Osteocyte (in vitro differentiated cells): ENCODE measurements around the gene ZNF483. TPM values are rescaled to one million over a fixed set of nuclear protein-coding genes. Genes with fewer than 3 reads are reported as not detected.

Experiments
- DNase-seq: peaks from one replicate; pipeline ENCODE4 v3.0.0; 2021; ENCODE audit warnings: mixed read lengths; ENCODE audit not compliant: unreplicated experiment; ENCODE audit errors: extremely low spot score
- H3K27ac Mint-ChIP-seq: one replicate; pipeline ENCODE4 v1.8.0; 2021; ENCODE audit warnings: mild to moderate bottlenecking, mixed read lengths; ENCODE audit not compliant: unreplicated experiment
- H3K27me3 Mint-ChIP-seq: one replicate; pipeline ENCODE4 v1.8.0; 2021; ENCODE audit warnings: mixed read lengths; ENCODE audit not compliant: unreplicated experiment
- H3K36me3 Mint-ChIP-seq: one replicate; pipeline ENCODE4 v1.8.0; 2021; ENCODE audit warnings: mixed read lengths; ENCODE audit not compliant: unreplicated experiment
- H3K4me1 Mint-ChIP-seq: one replicate; pipeline ENCODE4 v1.8.0; 2021; ENCODE audit warnings: mixed read lengths; ENCODE audit not compliant: unreplicated experiment
- H3K4me3 Mint-ChIP-seq: one replicate; pipeline ENCODE4 v1.8.0; 2021; ENCODE audit warnings: mild to moderate bottlenecking, moderate library complexity, mixed read lengths; ENCODE audit not compliant: unreplicated experiment
- H3K9me3 Mint-ChIP-seq: one replicate; pipeline ENCODE4 v1.8.0; 2021; ENCODE audit warnings: mixed read lengths; ENCODE audit not compliant: unreplicated experiment
- long read RNA-seq: library from polyadenylated mRNA; unstranded; transcript quantifications from one replicate; pipeline ENCODE4 v2.0.0, GENCODE V29; 2021
- total RNA-seq: library from RNA; stranded (reverse); gene quantifications from 2 replicates; pipeline ENCODE4 v1.2.1, GENCODE V29; 2021
- TF ChIP-seq, protein P1 (sequence below): fragments of 200-600 bp; sonication (generic); IDR thresholded peaks from 2 replicates; pipeline ENCODE4 v1.5.0; 2021; ENCODE audit warnings: antibody characterized with exemption, mild to moderate bottlenecking, moderate library complexity

Gene ZNF483
- 5.2 and 6.3 TPM in 2 replicates for total RNA-seq
- long read RNA-seq, partial matches to known transcripts: 0 of 6 reads
- long read RNA-seq, other reads (novel, unspliced or antisense): 2 of 6 reads

- Mint-ChIP-seq H3K27ac (peak within 1 kb of the TSS; percentile 82), H3K4me3 (peak within 1 kb of the TSS; percentile 94), H3K9me3 (no peaks in the 10 kb centered on the region), H3K36me3 (peaks cover 7% of the 10 kb centered on the region), H3K27me3 (peaks cover 2% of the 10 kb centered on the region), H3K4me1 (peaks cover 9% of the 10 kb centered on the region)
- TF ChIP-seq, protein P1, sequence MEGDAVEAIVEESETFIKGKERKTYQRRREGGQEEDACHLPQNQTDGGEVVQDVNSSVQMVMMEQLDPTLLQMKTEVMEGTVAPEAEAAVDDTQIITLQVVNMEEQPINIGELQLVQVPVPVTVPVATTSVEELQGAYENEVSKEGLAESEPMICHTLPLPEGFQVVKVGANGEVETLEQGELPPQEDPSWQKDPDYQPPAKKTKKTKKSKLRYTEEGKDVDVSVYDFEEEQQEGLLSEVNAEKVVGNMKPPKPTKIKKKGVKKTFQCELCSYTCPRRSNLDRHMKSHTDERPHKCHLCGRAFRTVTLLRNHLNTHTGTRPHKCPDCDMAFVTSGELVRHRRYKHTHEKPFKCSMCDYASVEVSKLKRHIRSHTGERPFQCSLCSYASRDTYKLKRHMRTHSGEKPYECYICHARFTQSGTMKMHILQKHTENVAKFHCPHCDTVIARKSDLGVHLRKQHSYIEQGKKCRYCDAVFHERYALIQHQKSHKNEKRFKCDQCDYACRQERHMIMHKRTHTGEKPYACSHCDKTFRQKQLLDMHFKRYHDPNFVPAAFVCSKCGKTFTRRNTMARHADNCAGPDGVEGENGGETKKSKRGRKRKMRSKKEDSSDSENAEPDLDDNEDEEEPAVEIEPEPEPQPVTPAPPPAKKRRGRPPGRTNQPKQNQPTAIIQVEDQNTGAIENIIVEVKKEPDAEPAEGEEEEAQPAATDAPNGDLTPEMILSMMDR: no peak
- DNase-seq: peak; percentile 95
Observed at GRCh38 chr9:111525056-111525977, at the start of gene ZNF483. ZNF483 (plus strand) TSS chr9:111525179; CDS start chr9:111527396, 2,217 bp downstream.

DNA sequence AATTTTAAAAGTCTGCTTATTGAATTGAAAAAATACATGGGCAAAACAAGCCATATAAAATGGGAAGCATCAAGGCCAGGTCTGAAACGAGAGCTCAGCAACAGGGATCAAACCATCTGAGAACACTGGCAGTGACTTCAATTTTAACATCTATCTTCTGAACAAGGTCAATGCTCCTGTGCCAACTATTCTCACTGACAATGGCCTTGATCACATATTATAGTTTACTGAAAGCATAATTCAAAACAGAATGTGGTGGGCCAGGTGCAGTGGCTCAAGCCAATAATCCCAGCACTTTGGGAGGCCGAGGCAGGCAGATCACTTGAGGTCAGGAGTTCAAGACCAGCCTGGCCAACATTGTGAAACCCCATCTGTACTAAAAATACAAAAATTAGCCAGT, 49.8 kb upstream of the ZNF483 start:
- DNase-seq: no peak
- peaks cover 17% of the 10 kb centered on the region for H3K4me1 Mint-ChIP-seq
- TF ChIP-seq, protein P1: no peak
- no peak overlapping the region for H3K27ac Mint-ChIP-seq
- H3K36me3 Mint-ChIP-seq: no peaks in the 10 kb centered on the region
- H3K4me3 Mint-ChIP-seq: no peak overlapping the region
- no peaks in the 10 kb centered on the region for H3K27me3 Mint-ChIP-seq
- no peaks in the 10 kb centered on the region for H3K9me3 Mint-ChIP-seq

DNA sequence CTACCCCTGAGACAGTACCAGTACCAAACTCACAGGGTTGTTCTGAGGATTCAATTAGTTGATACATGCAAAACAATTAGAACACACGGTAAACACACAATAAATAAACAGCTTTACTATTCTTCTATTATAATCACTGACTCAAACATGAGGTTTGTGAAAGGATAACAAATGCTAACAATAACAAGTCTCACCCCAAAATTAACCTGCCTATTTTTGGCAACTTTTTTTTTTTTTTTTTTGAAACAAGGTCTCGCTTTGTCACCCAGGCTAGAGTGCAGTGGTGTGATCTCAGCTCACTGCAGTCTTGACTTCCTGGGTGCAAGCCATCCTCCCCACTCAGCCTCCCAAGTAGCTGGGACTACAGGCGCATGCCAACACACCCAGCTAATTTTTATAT, 47.3 kb upstream of the ZNF483 start:
- no peak overlapping the region for H3K27ac Mint-ChIP-seq
- peaks cover 37% of the 10 kb centered on the region for H3K4me1 Mint-ChIP-seq
- no peaks in the 10 kb centered on the region for H3K36me3 Mint-ChIP-seq
- H3K27me3 Mint-ChIP-seq: no peaks in the 10 kb centered on the region
- no peak overlapping the region for H3K4me3 Mint-ChIP-seq
- no peak for DNase-seq
- H3K9me3 Mint-ChIP-seq: no peaks in the 10 kb centered on the region
- TF ChIP-seq, protein P1: no peak

- H3K36me3 Mint-ChIP-seq: no peaks in the 10 kb centered on the region
- TF ChIP-seq, protein P1: no peak
- H3K9me3 Mint-ChIP-seq: no peaks in the 10 kb centered on the region
- H3K4me3 Mint-ChIP-seq: peak overlapping the region; percentile 77
- peak overlapping the region; percentile 89 for H3K27ac Mint-ChIP-seq
- no peaks in the 10 kb centered on the region for H3K27me3 Mint-ChIP-seq
- H3K4me1 Mint-ChIP-seq: peaks cover 44% of the 10 kb centered on the region
- DNase-seq: no peak
Observed at GRCh38 chr9:111481885-111482636, 42.9 kb upstream of the ZNF483 start.
